Measurements from ENCODE around the gene CBX1.
"Not testable (repeated sequence)": the region's sequence is repeated elsewhere in the genome, so short reads cannot be mapped to it uniquely, and the experiment has no call there.

DNA sequence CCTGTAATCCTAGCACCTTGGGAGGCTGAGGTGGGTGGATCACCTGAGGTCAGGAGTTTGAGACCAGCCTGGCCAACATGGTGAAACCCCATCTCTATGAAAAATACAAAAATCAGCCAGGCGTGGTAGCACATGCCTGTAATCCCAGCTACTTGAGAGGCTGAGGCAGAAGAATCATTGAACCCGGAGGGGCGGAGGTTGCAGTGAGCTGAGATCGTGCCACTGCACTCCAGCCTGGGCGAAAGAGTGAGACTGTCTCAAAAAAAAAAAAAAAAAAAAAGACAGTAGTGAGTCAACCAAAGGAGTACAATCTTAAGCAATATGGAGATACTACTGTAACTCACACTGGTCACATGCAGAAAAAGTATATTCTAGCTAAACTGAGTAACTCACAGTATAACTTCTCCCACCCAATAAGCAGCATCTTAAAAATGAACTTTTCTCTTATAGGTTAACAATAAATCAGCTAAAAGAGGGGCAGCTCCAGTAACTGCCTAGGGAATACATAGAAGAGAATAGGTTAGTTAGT, 27.6 kb downstream of the CBX1 start:
- not testable (repeated sequence) for TF ChIP-seq POLR2A (IDR thresholded peaks at IDR 0.05; ENCODE audit: low read depth, low read length); MYC (IDR thresholded peaks at IDR 0.05; ENCODE audit: low read depth, low read length); POLR2AphosphoS5 (IDR thresholded peaks at IDR 0.05; ENCODE audit: insufficient read depth, low read depth, low read length); EZH2 (IDR thresholded peaks at IDR 0.05; ENCODE audit: borderline replicate concordance, low read depth, low read length, severe bottlenecking); JUN (IDR thresholded peaks at IDR 0.05; ENCODE audit: borderline replicate concordance, insufficient read depth, insufficient read length, low read depth); GATA2 (IDR thresholded peaks at IDR 0.05; ENCODE audit: insufficient read depth, insufficient read length, low read depth, low read length)
- TF ChIP-seq, protein P1, sequence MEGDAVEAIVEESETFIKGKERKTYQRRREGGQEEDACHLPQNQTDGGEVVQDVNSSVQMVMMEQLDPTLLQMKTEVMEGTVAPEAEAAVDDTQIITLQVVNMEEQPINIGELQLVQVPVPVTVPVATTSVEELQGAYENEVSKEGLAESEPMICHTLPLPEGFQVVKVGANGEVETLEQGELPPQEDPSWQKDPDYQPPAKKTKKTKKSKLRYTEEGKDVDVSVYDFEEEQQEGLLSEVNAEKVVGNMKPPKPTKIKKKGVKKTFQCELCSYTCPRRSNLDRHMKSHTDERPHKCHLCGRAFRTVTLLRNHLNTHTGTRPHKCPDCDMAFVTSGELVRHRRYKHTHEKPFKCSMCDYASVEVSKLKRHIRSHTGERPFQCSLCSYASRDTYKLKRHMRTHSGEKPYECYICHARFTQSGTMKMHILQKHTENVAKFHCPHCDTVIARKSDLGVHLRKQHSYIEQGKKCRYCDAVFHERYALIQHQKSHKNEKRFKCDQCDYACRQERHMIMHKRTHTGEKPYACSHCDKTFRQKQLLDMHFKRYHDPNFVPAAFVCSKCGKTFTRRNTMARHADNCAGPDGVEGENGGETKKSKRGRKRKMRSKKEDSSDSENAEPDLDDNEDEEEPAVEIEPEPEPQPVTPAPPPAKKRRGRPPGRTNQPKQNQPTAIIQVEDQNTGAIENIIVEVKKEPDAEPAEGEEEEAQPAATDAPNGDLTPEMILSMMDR (IDR thresholded peaks at IDR 0.05; ENCODE audit: extremely low read depth in 1 of 2, insufficient read depth in 1 of 2, low read depth in 1 of 2, low read length in 2 of 2): not testable (repeated sequence)
- TF ChIP-seq, protein P2, sequence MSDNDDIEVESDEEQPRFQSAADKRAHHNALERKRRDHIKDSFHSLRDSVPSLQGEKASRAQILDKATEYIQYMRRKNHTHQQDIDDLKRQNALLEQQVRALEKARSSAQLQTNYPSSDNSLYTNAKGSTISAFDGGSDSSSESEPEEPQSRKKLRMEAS (IDR thresholded peaks at IDR 0.05; ENCODE audit: insufficient read depth, insufficient read length): not testable (repeated sequence)
